K562 (cell line): ENCODE measurements around the gene IL1RN. TPM values are rescaled to one million over a fixed set of nuclear protein-coding genes. Genes with fewer than 3 reads are reported as not detected.

Experiments
- CREM ChIP-seq: IDR thresholded peaks from 2 replicates; pipeline ENCODE4 v1.6.1; 2014; ENCODE audit warnings: antibody characterized with exemption, low read depth
- DMBX1 ChIP-seq: fragments of 250-450 bp; sonication (Bioruptor Pico); IDR thresholded peaks from 2 replicates; pipeline ENCODE4 v1.8.0; 2022; ENCODE audit warnings: inconsistent platforms, mild to moderate bottlenecking, moderate library complexity, borderline replicate concordance
- ELF4 ChIP-seq: fragments of 450-650 bp; formaldehyde crosslinking; IDR thresholded peaks from 2 replicates; pipeline ENCODE4 v1.4.0; 2022; ENCODE audit warnings: missing genetic modification characterization
- EP400 ChIP-seq: fragments of 450-650 bp; IDR thresholded peaks from 2 replicates; pipeline ENCODE4 v1.6.1; 2017; ENCODE audit warnings: antibody characterized with exemption, mild to moderate bottlenecking, moderate library complexity
- FOSL1 ChIP-seq: fragments of 200-800 bp; sonication (Bioruptor generic); conservative IDR thresholded peaks from 2 replicates; pipeline ENCODE4 v1.6.1; 2016; ENCODE audit warnings: missing genetic modification characterization, missing compliant biosample characterization
- FOXM1 ChIP-seq, 2 experiments: fragments of 450-650 bp in 1 of 2; sonication (generic) in 1 of 2; formaldehyde crosslinking in 1 of 2; IDR thresholded peaks; 2 replicates each; pipeline versions ENCODE4 v1.6.1 to v1.9.0; 2017 to 2022; ENCODE audit warnings: low read depth in 2 of 2, mild to moderate bottlenecking in 2 of 2, missing genetic modification reagents in 1 of 2, moderate library complexity in 1 of 2
- HCFC1 ChIP-seq: IDR thresholded peaks from 2 replicates; pipeline ENCODE4 v1.6.1; 2012; ENCODE audit warnings: low read depth, low read length, improper control_type of control experiment
- HDAC1 ChIP-seq, 2 experiments: fragments of 450-650 bp; IDR thresholded peaks; 2 replicates each; pipeline ENCODE4 v1.6.1; 2016 to 2017; ENCODE audit warnings: inconsistent platforms in 1 of 2, mild to moderate bottlenecking in 1 of 2, moderate library complexity in 1 of 2
- NCOA1 ChIP-seq: fragments of 450-650 bp; IDR thresholded peaks from 2 replicates; pipeline ENCODE4 v1.6.1; 2016; ENCODE audit warnings: low read depth
- NFIC ChIP-seq: fragments of 450-650 bp; IDR thresholded peaks from 2 replicates; pipeline ENCODE4 v1.6.1; 2017; ENCODE audit warnings: mild to moderate bottlenecking, inconsistent platforms
- NFRKB ChIP-seq: fragments of 450-650 bp; IDR thresholded peaks from 2 replicates; pipeline ENCODE4 v1.6.1; 2016; ENCODE audit warnings: low read depth
- POLR2A ChIP-seq: fragments of 450-650 bp; conservative IDR thresholded peaks from 2 replicates; pipeline ENCODE4 v1.6.1; 2016
- POLR2AphosphoS5 ChIP-seq: IDR thresholded peaks from 2 replicates; pipeline ENCODE4 v1.6.1; 2011; ENCODE audit warnings: mild to moderate bottlenecking, low read depth, low read length, moderate library complexity; ENCODE audit not compliant: control insufficient read depth, insufficient read depth
- RAD21 ChIP-seq, 2 experiments: fragments of 250-450 bp in 1 of 2; fragments of 450-650 bp in 1 of 2; sonication (Bioruptor Pico) in 1 of 2; formaldehyde crosslinking in 1 of 2; IDR thresholded peaks in 1 of 2; conservative IDR thresholded peaks in 1 of 2; 2 replicates each; pipeline versions ENCODE4 v1.4.0 to v1.8.0; 2020 to 2022; ENCODE audit warnings: mild to moderate bottlenecking in 2 of 2, moderate library complexity in 1 of 2
- SAP30 ChIP-seq: fragments of 200-600 bp; sonication (generic); IDR thresholded peaks from 2 replicates; pipeline ENCODE4 v1.6.1; 2012; ENCODE audit warnings: borderline replicate concordance, low read depth, mild to moderate bottlenecking, moderate library complexity, low read length, control low read depth, inconsistent platforms; ENCODE audit not compliant: insufficient read depth, poor library complexity, severe bottlenecking
- SMAD1 ChIP-seq: fragments of 150-350 bp; IDR thresholded peaks from 2 replicates; pipeline ENCODE4 v1.6.1; 2014; ENCODE audit warnings: low read length, low read depth; ENCODE audit not compliant: partially characterized antibody
- SRSF3 ChIP-seq: fragments of 200-400 bp; formaldehyde crosslinking; IDR thresholded peaks from 2 replicates; pipeline ENCODE4 v1.6.1; 2016; ENCODE audit warnings: mild to moderate bottlenecking, low read length, moderate library complexity; ENCODE audit not compliant: insufficient read depth
- TAF1 ChIP-seq: IDR thresholded peaks from 2 replicates; pipeline ENCODE4 v1.6.1; 2011; ENCODE audit warnings: mild to moderate bottlenecking, low read length, moderate library complexity; ENCODE audit not compliant: insufficient read depth, control insufficient read depth, severe bottlenecking; ENCODE audit errors: extremely low read depth
- TEAD1 ChIP-seq, 2 experiments: fragments of 450-650 bp in 1 of 2; sonication (generic) in 1 of 2; formaldehyde crosslinking; IDR thresholded peaks; 2 replicates each; pipeline versions ENCODE4 v1.4.0 to v1.8.0; 2020 to 2022; ENCODE audit warnings: mild to moderate bottlenecking in 2 of 2, missing genetic modification reagents in 1 of 2
- ZBED1 ChIP-seq: IDR thresholded peaks from 2 replicates; pipeline ENCODE4 v1.6.1; 2014
- ZNF830 ChIP-seq: fragments of 250-450 bp; sonication (Bioruptor Pico); IDR thresholded peaks from 2 replicates; pipeline ENCODE4 v1.5.0; 2021; ENCODE audit warnings: mild to moderate bottlenecking
- polyA plus RNA-seq, 8 experiments: library from polyadenylated mRNA; depleted of rRNA in 4 of 8; stranded (reverse) in 5 of 8; unstranded in 3 of 8; fragments of >200 nt; fragmentation: Nextera tagmentation in 2 of 8; fragmentation: Illumina TruSeq in 1 of 8; extraction: Ambion mirVana in 2 of 8; extraction: Trizol in 1 of 8; gene quantifications; 2 replicates each; pipeline versions ENCODE4 v1.2.1 to v1.2.3, GENCODE V29; 2011 to 2014; ENCODE audit warnings: inconsistent platforms in 1 of 8, missing spikeins in 1 of 8
- total RNA-seq, 7 experiments: library from RNA; depleted of rRNA in 6 of 7; stranded (reverse); fragments of >200 nt in 6 of 7; fragmentation: Illumina TruSeq in 2 of 7; extraction: Trizol in 2 of 7; gene quantifications; 2 replicates each; pipeline versions ENCODE4 v1.2.1 to v1.2.3, GENCODE V29; 2011 to 2021; ENCODE audit warnings: low replicate concordance in 1 of 7
- TF ChIP-seq, protein P1 (sequence below): sonication (generic); formaldehyde crosslinking; IDR thresholded peaks from 2 replicates; pipeline ENCODE4 v1.8.1; 2022; ENCODE audit warnings: missing genetic modification reagents
- TF ChIP-seq, protein P2 (sequence below): fragments of 450-650 bp; IDR thresholded peaks from 2 replicates; pipeline ENCODE4 v1.6.1; 2016; ENCODE audit warnings: missing biosample characterization, missing genetic modification characterization
- TF ChIP-seq, protein P3 (sequence below), 2 experiments: fragments of 200-800 bp in 1 of 2; sonication (Bioruptor generic) in 1 of 2; sonication (generic) in 1 of 2; formaldehyde crosslinking in 1 of 2; IDR thresholded peaks in 1 of 2; conservative IDR thresholded peaks in 1 of 2; 2 replicates each; pipeline versions ENCODE4 v1.5.0 to v1.6.1; 2016 to 2020; ENCODE audit warnings: missing compliant biosample characterization in 1 of 2, missing genetic modification characterization in 1 of 2, missing genetic modification reagents in 1 of 2

Gene IL1RN
- total and polyA plus RNA-seq, 9 of the 15 experiments (the other 6 are each of a cell fraction or from before 2014, with no cell fraction given) = 0.13 TPM; not detected in 8

DNA sequence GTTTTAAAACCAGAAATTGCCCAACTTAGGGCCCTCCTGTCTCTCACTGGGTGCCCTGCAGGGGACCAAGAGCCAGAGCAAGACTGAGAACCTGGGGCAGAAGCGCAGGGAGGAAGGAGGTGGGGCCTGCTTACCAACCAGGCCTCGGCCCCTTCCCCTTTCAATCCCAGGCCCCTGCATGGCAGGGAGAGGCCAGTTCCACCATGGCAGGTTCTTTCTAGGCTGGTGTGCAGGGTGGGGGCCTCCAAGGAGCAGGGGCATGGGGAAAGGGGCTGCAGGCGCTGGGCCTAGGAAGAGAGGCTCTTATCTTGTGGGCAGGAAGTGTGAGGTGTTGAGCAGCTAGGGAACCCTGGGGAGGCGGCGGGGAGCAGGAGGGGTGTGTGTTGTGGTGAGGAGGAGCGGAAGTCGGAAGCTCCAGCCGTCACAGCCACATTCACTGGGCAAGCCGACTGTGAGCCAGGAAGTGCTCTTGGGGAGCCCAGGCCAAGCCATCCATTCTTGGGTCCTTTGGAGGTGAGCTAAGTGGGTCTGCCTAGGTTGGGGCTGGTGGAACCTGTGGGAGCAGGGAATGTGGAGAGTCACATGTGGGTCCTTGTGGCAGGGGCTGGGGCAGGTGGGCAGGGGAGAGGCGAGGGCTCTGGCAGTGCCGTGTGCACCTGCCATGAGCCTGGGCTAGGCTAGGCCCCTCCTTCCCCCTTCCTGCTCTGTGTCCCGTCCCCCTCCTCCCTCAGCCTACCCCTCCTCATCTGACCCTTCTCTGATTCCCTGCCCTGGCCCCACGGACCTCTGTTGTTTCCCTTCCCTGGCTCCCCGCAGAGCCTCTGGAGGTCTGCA, 46.4 kb downstream of the IL1RN start, which contains the start of gene PSD4 (continued):
- peak; percentile 82 for TF ChIP-seq EP400
- TF ChIP-seq DMBX1 (CRISPR knock-in tag) = peak; percentile 53; the same call in 1 of the 2 replicates
- TF ChIP-seq NFRKB = peak; percentile 50; the same call in 1 of the 2 replicates
- peak; percentile 26 for TF ChIP-seq SMAD1
- TF ChIP-seq ZNF830 = no peak
- TF ChIP-seq, protein P1, sequence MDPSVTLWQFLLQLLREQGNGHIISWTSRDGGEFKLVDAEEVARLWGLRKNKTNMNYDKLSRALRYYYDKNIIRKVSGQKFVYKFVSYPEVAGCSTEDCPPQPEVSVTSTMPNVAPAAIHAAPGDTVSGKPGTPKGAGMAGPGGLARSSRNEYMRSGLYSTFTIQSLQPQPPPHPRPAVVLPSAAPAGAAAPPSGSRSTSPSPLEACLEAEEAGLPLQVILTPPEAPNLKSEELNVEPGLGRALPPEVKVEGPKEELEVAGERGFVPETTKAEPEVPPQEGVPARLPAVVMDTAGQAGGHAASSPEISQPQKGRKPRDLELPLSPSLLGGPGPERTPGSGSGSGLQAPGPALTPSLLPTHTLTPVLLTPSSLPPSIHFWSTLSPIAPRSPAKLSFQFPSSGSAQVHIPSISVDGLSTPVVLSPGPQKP (CRISPR knock-in tag) = no peak
- TF ChIP-seq RAD21 (CRISPR knock-in tag; conservative IDR thresholded peaks at IDR 0.05 in 1 of 2, IDR thresholded peaks at IDR 0.05 in 1 of 2) = 0 out of 4 replicates have a peak, but pooled peaks of 1 of the 2 experiments have one; percentile 10
- TF ChIP-seq, protein P2, sequence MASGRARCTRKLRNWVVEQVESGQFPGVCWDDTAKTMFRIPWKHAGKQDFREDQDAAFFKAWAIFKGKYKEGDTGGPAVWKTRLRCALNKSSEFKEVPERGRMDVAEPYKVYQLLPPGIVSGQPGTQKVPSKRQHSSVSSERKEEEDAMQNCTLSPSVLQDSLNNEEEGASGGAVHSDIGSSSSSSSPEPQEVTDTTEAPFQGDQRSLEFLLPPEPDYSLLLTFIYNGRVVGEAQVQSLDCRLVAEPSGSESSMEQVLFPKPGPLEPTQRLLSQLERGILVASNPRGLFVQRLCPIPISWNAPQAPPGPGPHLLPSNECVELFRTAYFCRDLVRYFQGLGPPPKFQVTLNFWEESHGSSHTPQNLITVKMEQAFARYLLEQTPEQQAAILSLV (tag) = 0 out of 2 replicates have a peak, but pooled peaks have one; percentile 8
- peak; percentile 88 for TF ChIP-seq POLR2A
- TF ChIP-seq CREM = peak; percentile 78
- peak; percentile 30 for TF ChIP-seq NCOA1
- peak in 1 of 2 experiments; percentile 68; a peak in 1 of 4 replicates for TF ChIP-seq HDAC1 (IDR thresholded peaks at IDR 0.05)
- peak; percentile 37 for TF ChIP-seq HCFC1
- peak; percentile 36; the same call in 1 of the 2 replicates for TF ChIP-seq FOSL1 (tag)
- peak; percentile 84 for TF ChIP-seq TAF1
- no peak for TF ChIP-seq TEAD1 (CRISPR knock-in tag; IDR thresholded peaks at IDR 0.05)
- TF ChIP-seq ELF4 (CRISPR knock-in tag) = peak; percentile 90
- TF ChIP-seq ZBED1 = no peak
- no peak for TF ChIP-seq SAP30
- TF ChIP-seq FOXM1 (IDR thresholded peaks at IDR 0.05; ENCODE audit: low read depth) = no peak
- 0 out of 2 replicates have a peak, but pooled peaks have one; percentile 39 for TF ChIP-seq FOXM1 (CRISPR knock-in tag; IDR thresholded peaks at IDR 0.05; ENCODE audit: low read depth)
- TF ChIP-seq POLR2AphosphoS5 = peak; percentile 73; the same call in 1 of the 2 replicates
- peak; percentile 5; the same call in 1 of the 2 replicates for TF ChIP-seq NFIC
- TF ChIP-seq, protein P3, sequence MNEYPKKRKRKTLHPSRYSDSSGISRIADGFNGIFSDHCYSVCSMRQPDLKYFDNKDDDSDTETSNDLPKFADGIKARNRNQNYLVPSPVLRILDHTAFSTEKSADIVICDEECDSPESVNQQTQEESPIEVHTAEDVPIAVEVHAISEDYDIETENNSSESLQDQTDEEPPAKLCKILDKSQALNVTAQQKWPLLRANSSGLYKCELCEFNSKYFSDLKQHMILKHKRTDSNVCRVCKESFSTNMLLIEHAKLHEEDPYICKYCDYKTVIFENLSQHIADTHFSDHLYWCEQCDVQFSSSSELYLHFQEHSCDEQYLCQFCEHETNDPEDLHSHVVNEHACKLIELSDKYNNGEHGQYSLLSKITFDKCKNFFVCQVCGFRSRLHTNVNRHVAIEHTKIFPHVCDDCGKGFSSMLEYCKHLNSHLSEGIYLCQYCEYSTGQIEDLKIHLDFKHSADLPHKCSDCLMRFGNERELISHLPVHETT (CRISPR knock-in tag; conservative IDR thresholded peaks at IDR 0.05 in 1 of 2, IDR thresholded peaks at IDR 0.05 in 1 of 2) = peak in 1 of 2 experiments; percentile 65; a peak in 2 of 4 replicates
- TF ChIP-seq SRSF3 = no peak
